GM21786 (cell line): ENCODE results near the gene SCGB1D1.

Experiments
- ATAC-seq: cut with Tn5 transposase; IDR thresholded peaks from one replicate; pipeline ENCODE4 v1.9.1; 2021; ENCODE audit not compliant: unreplicated experiment

SCGB1D1 gene

GRCh38 chr11:62221498-62221897, 31.5 kb downstream of the SCGB1D1 start:
- no peak for ATAC-seq

- no peak for ATAC-seq
Observed at GRCh38 chr11:62223095-62223494, 33.1 kb downstream of the SCGB1D1 start.

- no peak for ATAC-seq
Observed at GRCh38 chr11:62233730-62234129, 43.7 kb downstream of the SCGB1D1 start.

GRCh38 chr11:62236187-62236586, 46.2 kb downstream of the SCGB1D1 start:
- ATAC-seq = no peak

GRCh38 chr11:62237499-62237898, 47.5 kb downstream of the SCGB1D1 start:
- no peak for ATAC-seq

- no peak for ATAC-seq
Observed at GRCh38 chr11:62238151-62238550, 48.1 kb downstream of the SCGB1D1 start.

- no peak for ATAC-seq
Observed at GRCh38 chr11:62241095-62241494, 51.1 kb downstream of the SCGB1D1 start.

- no peak for ATAC-seq
Observed at GRCh38 chr11:62242021-62242420, 52.0 kb downstream of the SCGB1D1 start, which contains the start of gene SCGB1D2. Gene SCGB1D2 (plus strand): TSS chr11:62242239. CDS start chr11:62242308, 69 bp downstream.
